Mesothelial cell of epicardium (in vitro differentiated cells): ENCODE measurements around the gene ZDHHC8. TPM values are rescaled to one million over a fixed set of nuclear protein-coding genes. Genes with fewer than 3 reads are reported as not detected.

ENCODE experiments used
- DNase-seq, 2 experiments: peaks; one replicate each; pipeline ENCODE4 v3.0.0; 2021; ENCODE audit warnings: low spot score in 2 of 2; ENCODE audit not compliant: unreplicated experiment in 2 of 2
- H3K27ac Mint-ChIP-seq: 2 replicates; pipeline ENCODE4 v1.8.0; 2021; ENCODE audit warnings: mixed read lengths
- H3K27me3 Mint-ChIP-seq: 2 replicates; pipeline ENCODE4 v1.8.0; 2021; ENCODE audit warnings: low read depth, mixed read lengths
- H3K36me3 Mint-ChIP-seq: 2 replicates; pipeline ENCODE4 v1.8.0; 2021; ENCODE audit warnings: mixed read lengths
- H3K4me1 Mint-ChIP-seq: 2 replicates; pipeline ENCODE4 v1.8.0; 2021; ENCODE audit warnings: mixed read lengths
- H3K4me3 Mint-ChIP-seq: 2 replicates; pipeline ENCODE4 v1.8.0; 2021; ENCODE audit warnings: mild to moderate bottlenecking, moderate library complexity, mixed read lengths
- H3K9me3 Mint-ChIP-seq: 2 replicates; pipeline ENCODE4 v1.8.0; 2021; ENCODE audit warnings: mixed read lengths
- CTCF ChIP-seq: fragments of 200-600 bp; sonication (generic); IDR thresholded peaks from one replicate; pipeline ENCODE4 v1.5.0; 2021; ENCODE audit warnings: antibody characterized with exemption; ENCODE audit not compliant: unreplicated experiment
- total RNA-seq: library from RNA; stranded (reverse); gene quantifications from 3 replicates; pipeline ENCODE4 v1.2.1, GENCODE V29; 2021

The ZDHHC8 gene
- total RNA-seq, 1 donor from 2014 or later: 86.2 TPM

GRCh38 chr22:20089977-20090729 is 41.5 kb upstream of the ZDHHC8 start:
- H3K4me1 Mint-ChIP-seq: peaks cover 5% of the 10 kb centered on the region
- no peak overlapping the region for H3K27ac Mint-ChIP-seq
- peaks cover 65% of the 10 kb centered on the region for H3K36me3 Mint-ChIP-seq
- H3K9me3 Mint-ChIP-seq: no peaks in the 10 kb centered on the region
- no peak overlapping the region for H3K4me3 Mint-ChIP-seq
- no peak for DNase-seq
- TF ChIP-seq CTCF: no peak
- no peaks in the 10 kb centered on the region for H3K27me3 Mint-ChIP-seq

GRCh38 chr22:20090730-20091240 is 40.8 kb upstream of the ZDHHC8 start:
- peaks cover 2% of the 10 kb centered on the region for H3K9me3 Mint-ChIP-seq
- H3K4me3 Mint-ChIP-seq: no peak overlapping the region
- no peaks in the 10 kb centered on the region for H3K27me3 Mint-ChIP-seq
- H3K4me1 Mint-ChIP-seq: no peaks in the 10 kb centered on the region
- no peak for TF ChIP-seq CTCF
- H3K36me3 Mint-ChIP-seq: peaks cover 72% of the 10 kb centered on the region
- H3K27ac Mint-ChIP-seq: no peak overlapping the region
- DNase-seq: no peak

- no peak for TF ChIP-seq CTCF
- H3K4me1 Mint-ChIP-seq: no peaks in the 10 kb centered on the region
- H3K27me3 Mint-ChIP-seq: no peaks in the 10 kb centered on the region
- H3K4me3 Mint-ChIP-seq: no peak overlapping the region
- H3K9me3 Mint-ChIP-seq: peaks cover 11% of the 10 kb centered on the region
- DNase-seq: no peak
- H3K27ac Mint-ChIP-seq: no peak overlapping the region
- H3K36me3 Mint-ChIP-seq: peaks cover 76% of the 10 kb centered on the region
Measured at GRCh38 chr22:20091690-20092476, 39.7 kb upstream of the ZDHHC8 start.

GRCh38 chr22:20092477-20092854 is 39.1 kb upstream of the ZDHHC8 start:
- no peaks in the 10 kb centered on the region for H3K27me3 Mint-ChIP-seq
- H3K27ac Mint-ChIP-seq: no peak overlapping the region
- TF ChIP-seq CTCF: no peak

GRCh38 chr22:20093418-20094196 is 38.0 kb upstream of the ZDHHC8 start:
- DNase-seq: no peak
- Mint-ChIP-seq H3K4me1 (no peaks in the 10 kb centered on the region), H3K27ac (no peak overlapping the region), H3K36me3 (peaks cover 76% of the 10 kb centered on the region), H3K4me3 (no peak overlapping the region), H3K27me3 (no peaks in the 10 kb centered on the region), H3K9me3 (peaks cover 19% of the 10 kb centered on the region)
- no peak for TF ChIP-seq CTCF

More at GRCh38 chr22:20092477-20092854, 39.1 kb upstream of the ZDHHC8 start:
- Mint-ChIP-seq H3K4me1 (no peaks in the 10 kb centered on the region), H3K9me3 (peaks cover 17% of the 10 kb centered on the region), H3K36me3 (peaks cover 76% of the 10 kb centered on the region), H3K4me3 (no peak overlapping the region)
- DNase-seq: no peak
